HG03139 (cell line): ENCODE data around the gene MICAL2.

Experiments used
- ATAC-seq: cut with Tn5 transposase; IDR thresholded peaks from one replicate; pipeline ENCODE4 v1.9.1; 2021; ENCODE audit not compliant: unreplicated experiment

The MICAL2 gene

GRCh38 chr11:12099132-12099873, 11.1 kb upstream of the MICAL2 start:
- no peak for ATAC-seq

GRCh38 chr11:12100429-12100828, 10.0 kb upstream of the MICAL2 start:
- no peak for ATAC-seq

- ATAC-seq, result no peak
Measured at GRCh38 chr11:12100841-12101242, 9.5 kb upstream of the MICAL2 start.

GRCh38 chr11:12101318-12101717, 9.1 kb upstream of the MICAL2 start:
- no peak for ATAC-seq

GRCh38 chr11:12102588-12103410, 7.6 kb upstream of the MICAL2 start:
- ATAC-seq, result no peak

GRCh38 chr11:12103411-12104225, 6.8 kb upstream of the MICAL2 start:
- no peak for ATAC-seq

- no peak for ATAC-seq
Measured at GRCh38 chr11:12105471-12105870, 4.9 kb upstream of the MICAL2 start.

- no peak for ATAC-seq
Measured at GRCh38 chr11:12106101-12106500, 4.3 kb upstream of the MICAL2 start.

GRCh38 chr11:12106501-12106900, 3.9 kb upstream of the MICAL2 start:
- no peak for ATAC-seq

GRCh38 chr11:12108875-12109453, 1.4 kb upstream of the MICAL2 start:
- no peak for ATAC-seq

GRCh38 chr11:12109591-12110196, 696 bp upstream of the MICAL2 start:
- no peak for ATAC-seq

GRCh38 chr11:12110714-12111548, 541 bp downstream of the MICAL2 start:
- peak; percentile 15 for ATAC-seq

- no peak for ATAC-seq
Measured at GRCh38 chr11:12111549-12112520, 1.4 kb downstream of the MICAL2 start.

GRCh38 chr11:12112750-12113149, 2.4 kb downstream of the MICAL2 start:
- no peak for ATAC-seq

- ATAC-seq, result no peak
Measured at GRCh38 chr11:12113294-12113693, 2.9 kb downstream of the MICAL2 start.

- ATAC-seq, result no peak
Measured at GRCh38 chr11:12114193-12115033, 4.0 kb downstream of the MICAL2 start.

- no peak for ATAC-seq
Measured at GRCh38 chr11:12116425-12117032, 6.1 kb downstream of the MICAL2 start.
